ENCODE results near the gene REC8. TPM values are rescaled to one million over a fixed set of nuclear protein-coding genes. Genes with fewer than 3 reads are reported as not detected.

The REC8 gene
- polyA plus RNA-seq, 1 donor (not counting 4 experiments of a cell fraction or from before 2014, with no cell fraction given), result 6.3 TPM

DNA sequence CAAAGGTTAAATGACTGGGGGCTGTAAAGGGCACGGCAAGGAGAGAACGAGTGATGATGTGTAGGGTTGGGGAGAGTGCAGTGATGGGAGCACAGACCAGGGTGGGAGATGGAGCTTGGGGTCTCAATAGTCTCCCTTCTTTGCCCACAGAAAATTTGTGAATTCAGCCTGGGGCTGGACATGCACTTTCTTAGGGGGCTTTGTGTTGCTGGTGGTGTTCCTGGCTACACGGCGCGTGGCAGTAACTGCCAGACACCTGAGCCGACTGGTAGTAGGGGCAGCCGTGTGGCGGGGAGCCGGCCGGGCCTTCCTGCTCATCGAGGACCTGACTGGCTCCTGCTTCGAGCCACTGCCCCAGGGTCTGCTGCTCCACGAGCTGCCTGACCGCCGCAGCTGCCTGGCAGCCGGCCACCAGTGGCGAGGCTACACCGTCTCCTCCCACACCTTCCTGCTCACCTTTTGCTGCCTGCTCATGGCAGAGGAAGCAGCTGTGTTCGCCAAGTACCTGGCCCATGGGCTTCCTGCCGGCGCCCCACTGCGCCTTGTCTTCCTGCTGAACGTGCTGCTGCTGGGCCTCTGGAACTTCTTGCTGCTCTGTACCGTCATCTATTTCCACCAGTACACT, 39.7 kb upstream of the REC8 start:
- Histone ChIP-seq H2AFZ (ENCODE audit: control insufficient read depth, low read length) (peak overlapping the region; percentile 80), H3K9ac (ENCODE audit: control insufficient read depth, extremely low read depth, insufficient read depth, low read length) (no peak overlapping the region), H3K9me1 (ENCODE audit: control insufficient read depth, extremely low read depth, insufficient read depth, low read length) (no peaks in the 10 kb centered on the region), H3K4me2 (ENCODE audit: control insufficient read depth, extremely low read depth, insufficient read depth, low read depth, low read length) (peak overlapping the region; percentile 29), H3K4me3 (ENCODE audit: control insufficient read depth in 2 of 3, extremely low read depth in 1 of 3, insufficient read depth in 2 of 3, low read depth in 1 of 3, low read length in 3 of 3) (no peak overlapping the region), H4K20me1 (ENCODE audit: control insufficient read depth, extremely low read depth, insufficient read depth, low read length) (no peaks in the 10 kb centered on the region), H3K27ac (ENCODE audit: control insufficient read depth, insufficient read depth, low read length) (no peak overlapping the region), H3K4me1 (ENCODE audit: control insufficient read depth, extremely low read depth, insufficient read depth, low read length) (peaks cover 21% of the 10 kb centered on the region), H3K36me3 (ENCODE audit: control insufficient read depth in 2 of 2, extremely low read depth in 1 of 2, insufficient read depth in 2 of 2, low read length in 2 of 2) (peaks cover 0 to under 1% of the 10 kb centered on the region in 2 experiments), H3K9me3 (ENCODE audit: control insufficient read depth, low read depth, low read length) (no peaks in the 10 kb centered on the region), H3K27me3 (ENCODE audit: control insufficient read depth, extremely low read depth, insufficient read depth, low read length) (no peaks in the 10 kb centered on the region), H3K79me2 (ENCODE audit: control insufficient read depth, insufficient read depth, low read length) (peaks cover 6% of the 10 kb centered on the region)
- dilution Hi-C loops (cut with MboI; ENCODE audit: extremely low pct_ligation_motif_present, low sequenced_read_pairs), result no loop called here
- TF ChIP-seq, protein P1, sequence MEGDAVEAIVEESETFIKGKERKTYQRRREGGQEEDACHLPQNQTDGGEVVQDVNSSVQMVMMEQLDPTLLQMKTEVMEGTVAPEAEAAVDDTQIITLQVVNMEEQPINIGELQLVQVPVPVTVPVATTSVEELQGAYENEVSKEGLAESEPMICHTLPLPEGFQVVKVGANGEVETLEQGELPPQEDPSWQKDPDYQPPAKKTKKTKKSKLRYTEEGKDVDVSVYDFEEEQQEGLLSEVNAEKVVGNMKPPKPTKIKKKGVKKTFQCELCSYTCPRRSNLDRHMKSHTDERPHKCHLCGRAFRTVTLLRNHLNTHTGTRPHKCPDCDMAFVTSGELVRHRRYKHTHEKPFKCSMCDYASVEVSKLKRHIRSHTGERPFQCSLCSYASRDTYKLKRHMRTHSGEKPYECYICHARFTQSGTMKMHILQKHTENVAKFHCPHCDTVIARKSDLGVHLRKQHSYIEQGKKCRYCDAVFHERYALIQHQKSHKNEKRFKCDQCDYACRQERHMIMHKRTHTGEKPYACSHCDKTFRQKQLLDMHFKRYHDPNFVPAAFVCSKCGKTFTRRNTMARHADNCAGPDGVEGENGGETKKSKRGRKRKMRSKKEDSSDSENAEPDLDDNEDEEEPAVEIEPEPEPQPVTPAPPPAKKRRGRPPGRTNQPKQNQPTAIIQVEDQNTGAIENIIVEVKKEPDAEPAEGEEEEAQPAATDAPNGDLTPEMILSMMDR (optimal IDR thresholded peaks at IDR 0.05 in 1 of 3, IDR thresholded peaks at IDR 0.05 in 1 of 3, conservative IDR thresholded peaks at IDR 0.05 in 1 of 3; ENCODE audit: extremely low read depth in 1 of 3, insufficient read depth in 2 of 3, low read length in 3 of 3), result no peak
- no peak for TF ChIP-seq EZH2 (IDR thresholded peaks at IDR 0.05; ENCODE audit: low read length)
- no peak for DNase-seq (ENCODE audit: low read depth, low spot score)
- no peak for FAIRE-seq

DNA sequence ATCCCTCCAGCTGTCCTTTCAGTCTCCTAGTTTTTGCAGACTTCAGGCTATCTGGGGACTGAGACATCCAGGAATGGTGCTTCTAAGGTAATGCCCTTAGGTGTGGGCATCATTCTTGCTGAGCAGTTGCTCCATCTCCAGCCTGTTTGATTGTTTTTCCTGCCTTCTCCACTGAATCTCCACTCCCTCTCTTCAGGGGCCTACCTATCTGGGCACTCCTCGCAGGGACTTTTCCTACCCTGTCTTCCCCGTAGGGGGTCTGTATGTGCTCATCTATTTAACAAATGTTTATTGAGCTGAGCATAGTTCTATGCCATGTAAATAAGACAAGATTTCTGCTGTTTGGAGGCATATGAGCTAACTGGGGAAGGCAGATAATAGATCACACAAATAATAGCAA, 38.9 kb upstream of the REC8 start:
- no peak for DNase-seq (ENCODE audit: low read depth, low spot score)
- Histone ChIP-seq H3K4me3 (ENCODE audit: control insufficient read depth in 2 of 3, extremely low read depth in 1 of 3, insufficient read depth in 2 of 3, low read depth in 1 of 3, low read length in 3 of 3) (no peak overlapping the region), H3K4me1 (ENCODE audit: control insufficient read depth, extremely low read depth, insufficient read depth, low read length) (peaks cover 22% of the 10 kb centered on the region), H3K9me3 (ENCODE audit: control insufficient read depth, low read depth, low read length) (no peaks in the 10 kb centered on the region), H3K36me3 (ENCODE audit: control insufficient read depth in 2 of 2, extremely low read depth in 1 of 2, insufficient read depth in 2 of 2, low read length in 2 of 2) (peaks cover 2 to 7% of the 10 kb centered on the region in 2 experiments), H3K9me1 (ENCODE audit: control insufficient read depth, extremely low read depth, insufficient read depth, low read length) (no peaks in the 10 kb centered on the region), H3K4me2 (ENCODE audit: control insufficient read depth, extremely low read depth, insufficient read depth, low read depth, low read length) (no peak overlapping the region), H3K27ac (ENCODE audit: control insufficient read depth, insufficient read depth, low read length) (no peak overlapping the region), H3K27me3 (ENCODE audit: control insufficient read depth, extremely low read depth, insufficient read depth, low read length) (no peaks in the 10 kb centered on the region), H3K9ac (ENCODE audit: control insufficient read depth, extremely low read depth, insufficient read depth, low read length) (no peak overlapping the region), H4K20me1 (ENCODE audit: control insufficient read depth, extremely low read depth, insufficient read depth, low read length) (no peaks in the 10 kb centered on the region), H2AFZ (ENCODE audit: control insufficient read depth, low read length) (peak overlapping the region; percentile 42), H3K79me2 (ENCODE audit: control insufficient read depth, insufficient read depth, low read length) (peaks cover 6% of the 10 kb centered on the region)
- TF ChIP-seq, protein P1 (optimal IDR thresholded peaks at IDR 0.05 in 1 of 3, IDR thresholded peaks at IDR 0.05 in 1 of 3, conservative IDR thresholded peaks at IDR 0.05 in 1 of 3; ENCODE audit: extremely low read depth in 1 of 3, insufficient read depth in 2 of 3, low read length in 3 of 3), result no peak
- no peak for TF ChIP-seq EZH2 (IDR thresholded peaks at IDR 0.05; ENCODE audit: low read length)
- FAIRE-seq, result no peak
- dilution Hi-C loops (cut with MboI; ENCODE audit: extremely low pct_ligation_motif_present, low sequenced_read_pairs), result no loop called here

Data from keratinocyte (primary cell).